ENCODE results near the gene ATAD3A.

The ATAD3A gene

DNA sequence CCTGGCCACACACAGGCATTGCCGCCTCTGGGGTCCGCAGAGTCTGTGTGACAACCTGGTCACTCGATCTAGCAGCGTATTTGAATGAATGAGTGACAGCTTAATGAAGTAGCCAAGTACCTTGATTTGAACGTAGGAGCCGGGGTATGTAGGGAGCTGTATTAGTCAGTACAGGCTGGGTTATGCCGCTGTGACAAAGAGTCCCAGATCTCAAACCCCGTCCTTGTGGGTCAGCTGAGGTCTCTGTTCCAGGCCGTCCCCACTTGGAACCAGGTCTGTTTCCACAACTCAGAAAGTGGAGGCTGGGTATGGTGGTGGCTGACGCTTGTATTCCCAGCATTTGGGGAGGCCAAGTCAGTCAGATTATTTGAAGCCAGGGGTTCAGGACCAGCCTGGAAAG lies 20.4 kb upstream of the ATAD3A start:
- TF ChIP-seq GATA3 (IDR thresholded peaks at IDR 0.05; ENCODE audit: low read depth, low read length) = no peak
- no peak for TF ChIP-seq GATA2 (IDR thresholded peaks at IDR 0.05; ENCODE audit: low read depth, low read length)

DNA sequence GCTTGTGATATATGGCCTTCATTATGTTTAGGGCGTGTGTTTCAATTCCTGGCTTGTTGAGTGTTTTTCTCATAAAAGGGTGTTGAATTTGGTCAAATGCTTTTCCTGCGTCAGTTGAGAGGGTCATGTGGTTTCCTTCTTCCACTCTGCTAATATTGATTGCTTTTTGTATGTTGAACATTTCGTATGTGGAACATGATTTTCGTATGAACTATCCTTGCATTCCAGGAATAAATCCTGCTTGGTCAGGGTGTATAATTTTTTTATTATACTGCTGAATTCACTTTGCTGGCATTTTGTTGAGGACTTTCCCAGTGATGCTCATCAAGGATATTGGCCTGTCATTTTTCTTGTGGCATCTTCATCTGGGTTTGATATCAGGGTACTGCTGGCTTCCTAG lies 4.7 kb upstream of the ATAD3A start:
- TF ChIP-seq GATA3 (IDR thresholded peaks at IDR 0.05; ENCODE audit: low read depth, low read length) (no peak), GATA2 (IDR thresholded peaks at IDR 0.05; ENCODE audit: low read depth, low read length) (no peak)

GRCh38 chr1:1510912-1511532 lies 940 bp upstream of the ATAD3A start:
- TF ChIP-seq GATA3 (IDR thresholded peaks at IDR 0.05; ENCODE audit: low read depth, low read length) (no peak), GATA2 (IDR thresholded peaks at IDR 0.05; ENCODE audit: low read depth, low read length) (no peak)

GRCh38 chr1:1517973-1518620 lies 6.1 kb downstream of the ATAD3A start:
- TF ChIP-seq GATA2 (IDR thresholded peaks at IDR 0.05; ENCODE audit: low read depth, low read length) = no peak
- TF ChIP-seq GATA3 (IDR thresholded peaks at IDR 0.05; ENCODE audit: low read depth, low read length) = no peak

- no peak for TF ChIP-seq GATA2 (IDR thresholded peaks at IDR 0.05; ENCODE audit: low read depth, low read length)
- TF ChIP-seq GATA3 (IDR thresholded peaks at IDR 0.05; ENCODE audit: low read depth, low read length) = no peak
These were observed 9.4 kb downstream of the ATAD3A start for GRCh38 chr1:1521331-1521730.

- no peak for TF ChIP-seq GATA3 (IDR thresholded peaks at IDR 0.05; ENCODE audit: low read depth, low read length)
- no peak for TF ChIP-seq GATA2 (IDR thresholded peaks at IDR 0.05; ENCODE audit: low read depth, low read length)
These were observed 15.3 kb downstream of the ATAD3A start for GRCh38 chr1:1527092-1527816.

GRCh38 chr1:1528301-1529267 lies 16.6 kb downstream of the ATAD3A start:
- TF ChIP-seq GATA3 (IDR thresholded peaks at IDR 0.05; ENCODE audit: low read depth, low read length) (no peak), GATA2 (IDR thresholded peaks at IDR 0.05; ENCODE audit: low read depth, low read length) (no peak)

GRCh38 chr1:1529321-1529720 lies 17.4 kb downstream of the ATAD3A start:
- no peak for TF ChIP-seq GATA2 (IDR thresholded peaks at IDR 0.05; ENCODE audit: low read depth, low read length)
- no peak for TF ChIP-seq GATA3 (IDR thresholded peaks at IDR 0.05; ENCODE audit: low read depth, low read length)

DNA sequence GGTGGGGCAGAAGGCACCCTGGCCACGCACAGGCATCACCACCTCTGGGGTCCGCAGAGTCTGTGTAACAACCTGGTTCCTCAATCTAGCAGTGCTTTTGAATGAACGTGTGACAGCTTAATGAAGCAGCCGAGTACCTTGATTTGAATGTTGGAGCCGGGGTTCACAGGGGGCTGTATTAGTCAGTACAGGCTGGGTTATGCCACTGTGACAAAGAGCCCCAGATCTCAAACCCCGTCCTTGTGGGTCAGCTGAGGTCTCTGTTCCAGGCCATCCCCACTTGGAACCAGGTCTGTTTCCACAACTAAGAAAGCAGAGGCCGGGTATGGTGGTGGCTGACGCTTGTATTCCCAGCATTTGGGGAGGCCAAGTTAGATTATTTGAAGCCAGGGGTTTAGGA lies 18.0 kb downstream of the ATAD3A start:
- TF ChIP-seq GATA2 (IDR thresholded peaks at IDR 0.05; ENCODE audit: low read depth, low read length) (no peak), GATA3 (IDR thresholded peaks at IDR 0.05; ENCODE audit: low read depth, low read length) (no peak)

GRCh38 chr1:1531947-1532346 lies 20.0 kb downstream of the ATAD3A start:
- TF ChIP-seq GATA2 (IDR thresholded peaks at IDR 0.05; ENCODE audit: low read depth, low read length) (no peak), GATA3 (IDR thresholded peaks at IDR 0.05; ENCODE audit: low read depth, low read length) (no peak)

GRCh38 chr1:1534401-1535154 lies 22.6 kb downstream of the ATAD3A start:
- TF ChIP-seq GATA3 (IDR thresholded peaks at IDR 0.05; ENCODE audit: low read depth, low read length) (no peak), GATA2 (IDR thresholded peaks at IDR 0.05; ENCODE audit: low read depth, low read length) (no peak)

DNA sequence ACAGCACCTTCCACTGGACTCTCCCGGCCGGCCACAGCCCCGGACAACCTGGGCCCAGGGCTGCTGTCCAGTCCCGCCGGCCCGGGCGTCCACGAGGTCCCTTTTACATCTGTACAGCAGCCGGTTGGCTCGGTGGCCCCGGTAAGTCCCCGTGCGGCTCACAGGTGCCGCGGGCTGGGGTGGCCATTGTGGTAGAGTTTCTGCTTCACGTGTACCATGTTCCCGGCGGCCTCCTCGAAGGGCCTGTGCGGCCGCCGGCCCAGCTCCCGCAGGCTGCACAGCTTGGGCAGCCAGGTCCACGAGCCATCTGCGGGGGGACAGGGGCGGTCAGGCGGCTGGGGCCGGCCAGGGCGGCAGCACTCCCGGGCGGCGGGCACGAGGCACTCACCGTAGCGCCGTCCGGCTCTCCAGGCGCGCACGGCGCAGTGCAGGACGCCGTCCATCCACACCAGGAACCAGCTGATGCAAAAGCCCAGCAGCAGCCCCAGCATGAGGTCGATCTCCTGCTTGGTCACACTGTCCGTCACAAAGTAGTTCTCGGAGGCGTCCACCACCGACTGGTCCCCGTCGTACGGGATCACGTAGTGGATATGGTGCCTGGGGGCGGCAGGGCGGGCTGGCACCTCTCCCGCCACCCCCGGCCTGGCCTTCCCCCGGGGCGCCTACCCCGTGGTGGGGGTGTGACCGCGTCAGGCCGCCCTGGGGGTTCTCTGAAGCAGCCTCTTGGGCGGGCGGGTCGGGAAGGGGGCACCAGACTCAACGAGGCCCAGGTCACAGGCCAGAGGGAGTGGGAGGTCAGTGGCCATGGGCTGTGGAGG lies 23.4 kb downstream of the ATAD3A start:
- TF ChIP-seq GATA3 (IDR thresholded peaks at IDR 0.05; ENCODE audit: low read depth, low read length) (no peak), GATA2 (IDR thresholded peaks at IDR 0.05; ENCODE audit: low read depth, low read length) (no peak)
